HG02943 (cell line): ENCODE measurements around the gene SRSF4.
A peak's percentile ranks its signal among the peaks of the same experiment; 100 is the strongest.
"Not testable (repeated sequence)": the region's sequence is repeated elsewhere in the genome, so short reads cannot be mapped to it uniquely, and the experiment has no call there.

Experiments used
- ATAC-seq: cut with Tn5 transposase; IDR thresholded peaks from one replicate; pipeline ENCODE4 v1.9.1; 2021; ENCODE audit warnings: mild to moderate bottlenecking, low read depth, moderate library complexity; ENCODE audit not compliant: unreplicated experiment

SRSF4 gene

GRCh38 chr1:29181413-29182225, at the start of gene SRSF4:
Gene SRSF4, minus strand, starts transcription at chr1:29181900. Its CDS starts 148 bp downstream, at chr1:29181752.
- peak; percentile 78 for ATAC-seq

GRCh38 chr1:29230553-29231378, 49.1 kb upstream of the SRSF4 start, which contains the start of gene MECR:
Gene MECR, minus strand, starts transcription at chr1:29230934. Its CDS starts 28 bp downstream, at chr1:29230906.
- ATAC-seq: no peak

- ATAC-seq: no peak
Measured at GRCh38 chr1:29230204-29230552, 48.5 kb upstream of the SRSF4 start.

- ATAC-seq: no peak
Measured at GRCh38 chr1:29227511-29227910, 45.8 kb upstream of the SRSF4 start.

GRCh38 chr1:29225361-29225760, 43.7 kb upstream of the SRSF4 start:
- ATAC-seq: no peak

- no peak for ATAC-seq
Measured at GRCh38 chr1:29224356-29224837, 42.7 kb upstream of the SRSF4 start.

GRCh38 chr1:29223521-29223920, 41.8 kb upstream of the SRSF4 start:
- ATAC-seq: no peak

- ATAC-seq: no peak
Measured at GRCh38 chr1:29222686-29223085, 41.0 kb upstream of the SRSF4 start.

- ATAC-seq: not testable (repeated sequence)
Measured at GRCh38 chr1:29222260-29222659, 40.6 kb upstream of the SRSF4 start.

- no peak for ATAC-seq
Measured at GRCh38 chr1:29221296-29221695, 39.6 kb upstream of the SRSF4 start.

- no peak for ATAC-seq
Measured at GRCh38 chr1:29218223-29218622, 36.5 kb upstream of the SRSF4 start.

- no peak for ATAC-seq
Measured at GRCh38 chr1:29217633-29218032, 35.9 kb upstream of the SRSF4 start.

GRCh38 chr1:29213055-29213454, 31.4 kb upstream of the SRSF4 start:
- no peak for ATAC-seq

- no peak for ATAC-seq
Measured at GRCh38 chr1:29211086-29212030, 29.7 kb upstream of the SRSF4 start.

- ATAC-seq: no peak
Measured at GRCh38 chr1:29210278-29211085, 28.8 kb upstream of the SRSF4 start.

GRCh38 chr1:29209173-29209572, 27.5 kb upstream of the SRSF4 start:
- no peak for ATAC-seq

- no peak for ATAC-seq
Measured at GRCh38 chr1:29208442-29208841, 26.7 kb upstream of the SRSF4 start.

GRCh38 chr1:29202584-29203340, 21.1 kb upstream of the SRSF4 start:
- peak; percentile 70 for ATAC-seq

- no peak for ATAC-seq
Measured at GRCh38 chr1:29202053-29202452, 20.4 kb upstream of the SRSF4 start.
